NCI-H446 treated with DMSO at 0.1 percent for 48 hours (cell line): ENCODE data around the gene AKR1A1.
"Not testable (repeated sequence)": the region's sequence is repeated elsewhere in the genome, so short reads cannot be mapped to it uniquely, and the experiment has no call there.

Experiments
- DNase-seq: peaks from one replicate; lab custom pipeline; 2025; lab: John Stamatoyannopoulos, UW

AKR1A1 gene

GRCh38 chr1:45523975-45524374 is 26.7 kb upstream of the AKR1A1 start:
- not testable (repeated sequence) for DNase-seq

- no peak for DNase-seq
Observed at GRCh38 chr1:45526135-45526644, 24.4 kb upstream of the AKR1A1 start.

- no peak for DNase-seq
Observed at GRCh38 chr1:45530632-45531135, 19.9 kb upstream of the AKR1A1 start.

GRCh38 chr1:45531873-45532272 is 18.8 kb upstream of the AKR1A1 start:
- DNase-seq: no peak

GRCh38 chr1:45535988-45536766 is 14.4 kb upstream of the AKR1A1 start:
- DNase-seq: no peak

GRCh38 chr1:45536886-45537285 is 13.7 kb upstream of the AKR1A1 start:
- DNase-seq: no peak

- no peak for DNase-seq
Observed at GRCh38 chr1:45541193-45541592, 9.4 kb upstream of the AKR1A1 start.

GRCh38 chr1:45542591-45542990 is 8.0 kb upstream of the AKR1A1 start:
- DNase-seq: no peak

- DNase-seq: no peak
Observed at GRCh38 chr1:45543581-45544417, 6.8 kb upstream of the AKR1A1 start.

GRCh38 chr1:45544530-45544929 is 6.1 kb upstream of the AKR1A1 start:
- no peak for DNase-seq

- no peak for DNase-seq
Observed at GRCh38 chr1:45545019-45545493, 5.6 kb upstream of the AKR1A1 start.

- no peak for DNase-seq
Observed at GRCh38 chr1:45545553-45546310, 4.9 kb upstream of the AKR1A1 start.

- no peak for DNase-seq
Observed at GRCh38 chr1:45551684-45552083, 1.1 kb downstream of the AKR1A1 start.

GRCh38 chr1:45552331-45552730 is 1.7 kb downstream of the AKR1A1 start:
- no peak for DNase-seq

- no peak for DNase-seq
Observed at GRCh38 chr1:45554198-45554597, 3.6 kb downstream of the AKR1A1 start.

- DNase-seq: no peak
Observed at GRCh38 chr1:45557422-45557944, 6.9 kb downstream of the AKR1A1 start.

GRCh38 chr1:45563843-45564242 is 13.2 kb downstream of the AKR1A1 start:
- no peak for DNase-seq

- DNase-seq: no peak
Observed at GRCh38 chr1:45566722-45567121, 16.1 kb downstream of the AKR1A1 start.

- DNase-seq: no peak
Observed at GRCh38 chr1:45567911-45568310, 17.3 kb downstream of the AKR1A1 start.

- DNase-seq: no peak
Observed at GRCh38 chr1:45568421-45568820, 17.8 kb downstream of the AKR1A1 start.

- DNase-seq: no peak
Observed at GRCh38 chr1:45569571-45569961, 18.9 kb downstream of the AKR1A1 start.
